Stimulated activated CD4-positive, alpha-beta T cell treated with anti-CD3 and anti-CD28 coated beads, TNF-alpha, amount 100 ng/mL, for 1 hour (primary cell): ENCODE data around the gene DTX1.

Experiments
- DNase-seq, 3 donors: peaks; one replicate each; pipeline ENCODE4 v3.0.0-alpha.2; 2020; ENCODE audit warnings: low read depth in 3 of 3, low spot score in 1 of 3

DTX1 gene

GRCh38 chr12:113093409-113094101 lies 37.0 kb downstream of the DTX1 start:
- no peak for DNase-seq

GRCh38 chr12:113094738-113095137 lies 38.2 kb downstream of the DTX1 start:
- DNase-seq, result no peak

GRCh38 chr12:113095405-113095804 lies 38.9 kb downstream of the DTX1 start:
- no peak for DNase-seq

GRCh38 chr12:113096675-113097461 lies 40.3 kb downstream of the DTX1 start:
- no peak for DNase-seq

- no peak for DNase-seq
These were observed 41.3 kb downstream of the DTX1 start for GRCh38 chr12:113097716-113098440.

- DNase-seq, result peak; percentile 21 to 62 (median 35)
These were observed 42.0 kb downstream of the DTX1 start for GRCh38 chr12:113098441-113099028.

- no peak for DNase-seq
These were observed 42.8 kb downstream of the DTX1 start for GRCh38 chr12:113099364-113099763.

- DNase-seq, result no peak
These were observed 43.2 kb downstream of the DTX1 start for GRCh38 chr12:113099764-113100163.

GRCh38 chr12:113101751-113102150 lies 45.2 kb downstream of the DTX1 start:
- no peak for DNase-seq

- DNase-seq, result no peak
These were observed 46.3 kb downstream of the DTX1 start for GRCh38 chr12:113102811-113103210.

GRCh38 chr12:113103756-113104450 lies 47.4 kb downstream of the DTX1 start:
- peak; percentile 30 to 40 (median 34) for DNase-seq

- no peak for DNase-seq
These were observed 48.5 kb downstream of the DTX1 start for GRCh38 chr12:113104953-113105510.

GRCh38 chr12:113105606-113106271 lies 49.2 kb downstream of the DTX1 start:
- DNase-seq, result no peak

- DNase-seq, result no peak
These were observed 49.8 kb downstream of the DTX1 start for GRCh38 chr12:113106361-113106760.

GRCh38 chr12:113108308-113108707 lies 51.8 kb downstream of the DTX1 start:
- no peak for DNase-seq

- no peak for DNase-seq
These were observed 52.8 kb downstream of the DTX1 start for GRCh38 chr12:113109360-113109759.

GRCh38 chr12:113109872-113110599 lies 53.5 kb downstream of the DTX1 start:
- no peak for DNase-seq

- no peak for DNase-seq
These were observed 54.7 kb downstream of the DTX1 start for GRCh38 chr12:113111247-113111646.
